Adrenal gland (tissue), 12 donors: ENCODE results near the gene RNASE13. TPM values are rescaled to one million over a fixed set of nuclear protein-coding genes. Genes with fewer than 3 reads are reported as not detected.
A peak's percentile ranks its signal among the peaks of the same experiment; 100 is the strongest.

ENCODE experiments used
- DNase-seq, 7 donors: peaks; one replicate each; pipeline ENCODE4 v3.0.0-alpha.2; 2019 to 2020
- H3K27ac ChIP-seq, 5 donors: fragments of 200-600 bp; sonication (generic) in 4 of 5; 1 replicate in 3 of 5; 2 replicates in 2 of 5; pipeline versions ENCODE4 v1.5.1 to v1.8.0; 2016 to 2020; ENCODE audit warnings: mild to moderate bottlenecking in 1 of 5
- H3K27me3 ChIP-seq: fragments of 200-600 bp; 2 replicates; pipeline ENCODE4 v1.8.0; 2021
- H3K36me3 ChIP-seq, 2 donors: fragments of 200-600 bp; replicated peaks in 1 of 2; 1 replicate in 1 of 2; 2 replicates in 1 of 2; pipeline versions ENCODE4 v1.5.1 to v1.8.0; 2018 to 2022
- H3K4me1 ChIP-seq, 2 donors: fragments of 200-600 bp; replicated peaks in 1 of 2; 1 replicate in 1 of 2; 2 replicates in 1 of 2; pipeline versions ENCODE4 v1.5.1 to v1.8.0; 2018 to 2021
- H3K4me3 ChIP-seq, 4 donors: fragments of 200-600 bp; sonication (generic) in 3 of 4; one replicate each; pipeline ENCODE4 v1.5.1; 2016 to 2018
- H3K9me3 ChIP-seq, 3 donors: fragments of 200-600 bp; sonication (generic) in 1 of 3; replicated peaks in 1 of 3; 1 replicate in 2 of 3; 2 replicates in 1 of 3; pipeline versions ENCODE4 v1.5.1 to v1.8.0; 2016 to 2021
- CTCF ChIP-seq, 6 experiments: fragments of 450-650 bp in 4 of 6; fragments of 200-600 bp in 2 of 6; sonication (generic) in 1 of 6; IDR thresholded peaks; 1 replicate in 5 of 6; 2 replicates in 1 of 6; pipeline versions ENCODE4 v1.5.1 to v1.8.0; 2016 to 2021; ENCODE audit warnings: antibody characterized with exemption in 6 of 6, mild to moderate bottlenecking in 2 of 6, moderate library complexity in 1 of 6
- POLR2A ChIP-seq, 2 donors: fragments of 450-650 bp; IDR thresholded peaks; one replicate each; pipeline ENCODE4 v1.6.1; 2017; ENCODE audit warnings: antibody characterized with exemption in 2 of 2, mild to moderate bottlenecking in 2 of 2, moderate library complexity in 1 of 2
- WGBS, 4 donors: extraction: QIAGEN DNeasy Blood & Tissue Kit in 2 of 4; methylation state at CpG; one replicate each; pipeline versions ENCODE4 v1.1.5 to v1.1.7; 2013 to 2017; 5-methylcytosine and 5-hydroxymethylcytosine counted together
- intact Hi-C, 2 donors: fragments of 100-400 bp; cut with DNase I; formaldehyde crosslinking; loops; one replicate each; pipeline versions ENCODE4 v1.14.1 to v1.15.0; 2022 to 2023
- polyA plus RNA-seq, 3 donors: library from polyadenylated mRNA; stranded (reverse); fragments of 200-250 nt in 2 of 3; fragments of 350-450 nt in 1 of 3; fragmentation: Illumina TruSeq in 1 of 3; extraction: RNeasy Lipid Tissue Mini Kit (QIAGEN cat#74804) in 1 of 3; gene quantifications; one replicate each; pipeline ENCODE4 v1.2.3, GENCODE V29; 2013 to 2014
- total RNA-seq, 9 donors: library from RNA; depleted of rRNA in 4 of 9; stranded (reverse); fragments of >200 nt in 4 of 9; fragments of 120-200 nt in 1 of 9; fragmentation: NEBNext Ultra II Directional in 1 of 9; extraction: Animal tissue kit (Norgen Biotek cat#: 25700) in 1 of 9; gene quantifications; one replicate each; pipeline versions ENCODE4 v1.1.0 to v1.2.4, GENCODE V29; 2013 to 2023
- donor health status: healthy with polysubstance abuse.
- donor health status: Bipolar disorder and iron deficiency.
- donor health status: DM: yes; HTN: yes; CAD: no.
- donor health status: DM: no; HTN: no; CAD: no.
- donor health status: DM: no; HTN: no; CAD: no.
- donor health status: DM: yes; HTN: yes; CAD: no.

RNASE13 gene
- total and polyA plus RNA-seq, 12 donors = 0.03 to 0.27 TPM; not detected in 10

GRCh38 chr14:21001218-21001617 is 33.4 kb downstream of the RNASE13 start:
- TF ChIP-seq POLR2A (IDR thresholded peaks at IDR 0.05) (no peak), CTCF (IDR thresholded peaks at IDR 0.05) (no peak)
- H3K9me3 ChIP-seq = no peaks in the 10 kb centered on the region
- intact Hi-C loops = no loop called here

GRCh38 chr14:20999591-20999990 is 35.0 kb downstream of the RNASE13 start:
- H3K36me3 ChIP-seq = peaks cover 0 to 28% of the 10 kb centered on the region in 2 donors
- H3K27me3 ChIP-seq = no peaks in the 10 kb centered on the region
- H3K27ac ChIP-seq = no peak overlapping the region
- no peak overlapping the region for H3K4me3 ChIP-seq
- no peak for DNase-seq
- no peaks in the 10 kb centered on the region for H3K4me1 ChIP-seq
- H3K9me3 ChIP-seq = no peaks in the 10 kb centered on the region
- intact Hi-C loops = no loop called here
- no peak for TF ChIP-seq POLR2A (IDR thresholded peaks at IDR 0.05)
- 77 to 87% (median 81%) methylated on average over 4 of the region's 4 CpGs for WGBS, 4 donors

More at GRCh38 chr14:21001218-21001617, 33.4 kb downstream of the RNASE13 start:
- Histone ChIP-seq H3K27ac (no peak overlapping the region), H3K27me3 (no peaks in the 10 kb centered on the region), H3K4me3 (no peak overlapping the region), H3K4me1 (no peaks in the 10 kb centered on the region), H3K36me3 (peaks cover 0 to 12% of the 10 kb centered on the region in 2 donors)
- no peak for DNase-seq
- 64 to 81% (median 74%) methylated on average over 5 to 7 of the region's 7 CpGs for WGBS, 4 donors

GRCh38 chr14:20998674-20999366 is 35.8 kb downstream of the RNASE13 start, which contains the start of gene SLC39A2:
Gene SLC39A2, plus strand, starts transcription at chr14:20999293. Its CDS starts 154 bp downstream, at chr14:20999447.
- intact Hi-C loops = no loop called here
- 44 to 57% (median 51%) methylated on average over 6 of the region's 6 CpGs for WGBS, 4 donors
- peak in 4 of 7 donors; percentile 44 to 60 (median 56) for DNase-seq

GRCh38 chr14:20998139-20998538 is 36.5 kb downstream of the RNASE13 start:
- TF ChIP-seq POLR2A (IDR thresholded peaks at IDR 0.05) = no peak
- TF ChIP-seq CTCF (IDR thresholded peaks at IDR 0.05) = no peak
- no peaks in the 10 kb centered on the region for H3K4me1 ChIP-seq
- intact Hi-C loops = no loop called here
- 72 to 87% (median 78%) methylated on average over 3 of the region's 3 CpGs for WGBS, 4 donors
- no peaks in the 10 kb centered on the region for H3K27me3 ChIP-seq
- H3K27ac ChIP-seq = no peak overlapping the region
- peaks cover 0 to 43% of the 10 kb centered on the region in 2 donors for H3K36me3 ChIP-seq
- H3K9me3 ChIP-seq = no peaks in the 10 kb centered on the region
- DNase-seq = no peak
- no peak overlapping the region for H3K4me3 ChIP-seq

More at GRCh38 chr14:20998674-20999366, 35.8 kb downstream of the RNASE13 start, which contains the start of gene SLC39A2:
- TF ChIP-seq CTCF (IDR thresholded peaks at IDR 0.05) = no peak
- Histone ChIP-seq H3K9me3 (no peaks in the 10 kb centered on the region), H3K36me3 (peaks cover 0 to 36% of the 10 kb centered on the region in 2 donors), H3K4me3 (no peak within 1 kb of the TSS), H3K27ac (no peak within 1 kb of the TSS), H3K4me1 (no peaks in the 10 kb centered on the region), H3K27me3 (no peaks in the 10 kb centered on the region)

- Histone ChIP-seq H3K9me3 (no peaks in the 10 kb centered on the region), H3K27me3 (no peaks in the 10 kb centered on the region), H3K4me3 (no peak overlapping the region), H3K4me1 (no peaks in the 10 kb centered on the region), H3K36me3 (peaks cover 0 to 48% of the 10 kb centered on the region in 2 donors), H3K27ac (no peak overlapping the region)
- intact Hi-C loops = no loop called here
- TF ChIP-seq CTCF (IDR thresholded peaks at IDR 0.05) = no peak
- TF ChIP-seq POLR2A (IDR thresholded peaks at IDR 0.05) = no peak
- WGBS, 4 donors = 80 to 84% (median 83%) methylated on average over 6 of the region's 6 CpGs
- no peak for DNase-seq
Measured at GRCh38 chr14:20997564-20997963, 37.0 kb downstream of the RNASE13 start.
